Nephron (organoid): Measurements from ENCODE around the gene CBLN3.
"Not testable (repeated sequence)": the region's sequence is repeated elsewhere in the genome, so short reads cannot be mapped to it uniquely, and the experiment has no call there.

ENCODE experiments used
- H3K27ac Mint-ChIP-seq, 3 experiments: 2 replicates each; pipeline ENCODE4 v1.8.0; 2020; ENCODE audit warnings: mixed read lengths in 3 of 3, mild to moderate bottlenecking in 2 of 3, moderate library complexity in 1 of 3
- H3K27me3 Mint-ChIP-seq: 2 replicates; pipeline ENCODE4 v1.8.0; 2021; ENCODE audit warnings: low read depth, mild to moderate bottlenecking, moderate library complexity, mixed read lengths
- H3K36me3 Mint-ChIP-seq: 2 replicates; pipeline ENCODE4 v1.8.0; 2020; ENCODE audit warnings: low read depth, mixed read lengths
- H3K4me1 Mint-ChIP-seq: 2 replicates; pipeline ENCODE4 v1.8.0; 2020; ENCODE audit warnings: mixed read lengths
- H3K4me3 Mint-ChIP-seq, 3 experiments: 2 replicates each; pipeline ENCODE4 v1.8.0; 2020; ENCODE audit warnings: mild to moderate bottlenecking in 3 of 3, mixed read lengths in 3 of 3, moderate library complexity in 2 of 3
- H3K9me3 Mint-ChIP-seq: 2 replicates; pipeline ENCODE4 v1.8.0; 2020; ENCODE audit warnings: mixed read lengths
- TF ChIP-seq, protein P1 (sequence below), 3 experiments: fragments of 200-600 bp; sonication (generic); IDR thresholded peaks; one replicate each; pipeline ENCODE4 v1.5.0; 2021; ENCODE audit warnings: antibody characterized with exemption in 3 of 3; ENCODE audit not compliant: unreplicated experiment in 3 of 3

Gene CBLN3

GRCh38 chr14:24456980-24457379 lies 27.5 kb upstream of the CBLN3 start:
- H3K27me3 Mint-ChIP-seq, result no peaks in the 10 kb centered on the region
- H3K4me1 Mint-ChIP-seq, result no peaks in the 10 kb centered on the region
- peaks cover 26% of the 10 kb centered on the region for H3K9me3 Mint-ChIP-seq
- no peak overlapping the region for H3K27ac Mint-ChIP-seq
- TF ChIP-seq, protein P1, sequence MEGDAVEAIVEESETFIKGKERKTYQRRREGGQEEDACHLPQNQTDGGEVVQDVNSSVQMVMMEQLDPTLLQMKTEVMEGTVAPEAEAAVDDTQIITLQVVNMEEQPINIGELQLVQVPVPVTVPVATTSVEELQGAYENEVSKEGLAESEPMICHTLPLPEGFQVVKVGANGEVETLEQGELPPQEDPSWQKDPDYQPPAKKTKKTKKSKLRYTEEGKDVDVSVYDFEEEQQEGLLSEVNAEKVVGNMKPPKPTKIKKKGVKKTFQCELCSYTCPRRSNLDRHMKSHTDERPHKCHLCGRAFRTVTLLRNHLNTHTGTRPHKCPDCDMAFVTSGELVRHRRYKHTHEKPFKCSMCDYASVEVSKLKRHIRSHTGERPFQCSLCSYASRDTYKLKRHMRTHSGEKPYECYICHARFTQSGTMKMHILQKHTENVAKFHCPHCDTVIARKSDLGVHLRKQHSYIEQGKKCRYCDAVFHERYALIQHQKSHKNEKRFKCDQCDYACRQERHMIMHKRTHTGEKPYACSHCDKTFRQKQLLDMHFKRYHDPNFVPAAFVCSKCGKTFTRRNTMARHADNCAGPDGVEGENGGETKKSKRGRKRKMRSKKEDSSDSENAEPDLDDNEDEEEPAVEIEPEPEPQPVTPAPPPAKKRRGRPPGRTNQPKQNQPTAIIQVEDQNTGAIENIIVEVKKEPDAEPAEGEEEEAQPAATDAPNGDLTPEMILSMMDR (IDR thresholded peaks at IDR 0.05; ENCODE audit: unreplicated experiment in 3 of 3), result no peak
- peaks cover 49% of the 10 kb centered on the region for H3K36me3 Mint-ChIP-seq
- H3K4me3 Mint-ChIP-seq, result no peak overlapping the region

GRCh38 chr14:24450828-24451227 lies 21.4 kb upstream of the CBLN3 start:
- not testable (repeated sequence) for H3K4me3 Mint-ChIP-seq, H3K27ac Mint-ChIP-seq, H3K4me1 Mint-ChIP-seq, H3K27me3 Mint-ChIP-seq
- peaks cover 64% of the 10 kb centered on the region for H3K36me3 Mint-ChIP-seq
- H3K9me3 Mint-ChIP-seq, result peaks cover 25% of the 10 kb centered on the region

DNA sequence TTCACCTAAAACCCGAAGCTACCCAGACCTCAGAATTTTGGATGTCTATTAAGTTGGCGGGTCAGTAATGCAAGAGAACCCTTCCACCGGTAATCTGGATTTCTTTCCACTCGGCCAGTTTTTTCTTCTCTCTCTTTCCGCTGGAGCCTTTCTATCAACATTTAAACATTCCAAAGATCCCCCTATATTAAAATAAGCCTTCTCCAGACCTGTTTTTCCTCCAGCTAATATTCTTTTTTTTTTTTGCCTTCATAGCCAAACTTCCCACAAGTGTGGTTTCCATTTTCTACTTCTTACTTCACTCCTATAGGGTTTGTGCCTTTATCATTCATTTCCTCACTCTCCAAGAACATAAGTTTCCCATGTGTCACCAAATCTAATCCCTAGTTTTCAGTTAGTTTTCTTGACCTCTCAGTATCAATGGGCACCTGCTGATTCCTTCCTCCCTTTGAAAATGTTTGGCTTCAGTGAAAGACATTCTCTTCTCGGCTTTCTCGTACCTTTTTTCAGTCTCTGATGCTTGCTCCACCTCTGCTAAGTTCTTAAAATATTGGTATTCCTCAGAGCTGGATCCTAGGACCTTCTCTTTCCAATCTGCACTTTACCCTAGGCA lies 13.7 kb upstream of the CBLN3 start:
- H3K4me1 Mint-ChIP-seq, result peaks cover 10% of the 10 kb centered on the region

DNA sequence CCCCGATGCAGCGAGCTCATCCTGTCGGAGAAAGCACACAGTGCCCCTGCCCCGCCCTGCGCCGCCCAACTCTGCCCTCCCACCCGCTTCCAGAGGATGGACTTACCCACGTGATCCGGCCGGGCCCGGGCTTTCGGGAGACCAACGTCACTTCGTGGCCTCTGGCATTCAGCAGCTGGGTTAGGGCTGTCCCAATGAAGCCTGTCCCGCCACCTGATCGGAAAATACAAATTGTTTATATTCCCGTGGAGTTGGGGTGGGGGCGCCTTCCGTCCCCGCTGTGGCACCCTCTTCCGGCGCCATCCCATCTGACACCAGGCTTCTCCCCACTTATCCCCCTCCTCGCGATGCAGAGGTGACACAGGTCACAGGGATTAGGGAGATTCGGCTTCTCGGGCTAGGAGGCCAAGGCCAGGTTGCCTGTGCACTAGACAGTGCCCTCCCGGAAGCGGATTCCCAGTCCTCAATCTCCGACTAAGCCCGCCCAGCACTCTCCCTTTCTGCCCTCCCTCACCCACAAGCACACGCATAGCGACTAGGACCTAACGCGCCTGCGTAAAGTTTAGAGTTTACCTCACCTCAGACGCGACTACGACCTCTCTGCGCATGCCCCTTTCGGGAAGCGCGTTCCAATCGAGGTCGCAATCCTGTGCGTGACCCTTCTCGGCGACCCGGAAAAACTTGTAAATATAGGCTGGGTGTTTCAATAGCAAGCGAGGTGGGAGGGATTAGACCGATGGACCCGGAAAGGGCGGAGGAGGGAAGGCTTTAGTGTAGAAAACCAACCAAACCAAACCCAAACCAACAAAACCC lies 13.0 kb upstream of the CBLN3 start, which contains the start of gene SDR39U1:
Gene SDR39U1, minus strand, starts transcription at position 537 of the 813 bp plus-strand sequence. Its CDS starts 7 bp downstream, at position 530.
- no peaks in the 10 kb centered on the region for H3K27me3 Mint-ChIP-seq
- H3K27ac Mint-ChIP-seq, result peak within 1 kb of the TSS; percentile 96 to 99 (median 98)
- H3K9me3 Mint-ChIP-seq, result no peaks in the 10 kb centered on the region
- TF ChIP-seq, protein P1 (IDR thresholded peaks at IDR 0.05; ENCODE audit: unreplicated experiment in 3 of 3), result no peak
- peaks cover 44% of the 10 kb centered on the region for H3K36me3 Mint-ChIP-seq
- peaks cover 10% of the 10 kb centered on the region for H3K4me1 Mint-ChIP-seq
- peak within 1 kb of the TSS; percentile 92 to 94 (median 92) for H3K4me3 Mint-ChIP-seq

More for the DNA sequence above, 13.7 kb upstream of the CBLN3 start:
- Mint-ChIP-seq H3K27me3 (no peaks in the 10 kb centered on the region), H3K27ac (peak overlapping the region; percentile 96 to 99 (median 98)), H3K4me3 (peak overlapping the region; percentile 92 to 94 (median 92)), H3K9me3 (no peaks in the 10 kb centered on the region), H3K36me3 (peaks cover 38% of the 10 kb centered on the region)
- TF ChIP-seq, protein P1 (IDR thresholded peaks at IDR 0.05; ENCODE audit: unreplicated experiment in 3 of 3), result no peak

DNA sequence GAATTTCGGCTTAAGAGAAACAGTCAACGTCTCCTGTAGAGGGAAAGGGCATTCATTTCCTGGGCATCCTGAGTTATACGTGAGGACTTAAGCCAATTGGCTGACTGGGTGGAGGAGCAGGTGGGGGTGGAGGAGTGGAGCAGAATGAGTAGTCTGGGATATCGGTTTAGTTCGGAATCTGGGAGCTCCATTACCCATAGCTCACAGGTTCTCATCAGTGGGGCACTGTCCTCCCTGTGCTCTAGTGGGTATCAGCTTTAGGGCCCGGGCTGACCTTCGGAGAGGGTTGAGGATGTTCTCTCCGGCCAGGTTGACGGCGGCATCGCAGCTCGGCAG lies 12.4 kb upstream of the CBLN3 start:
- peaks cover 43% of the 10 kb centered on the region for H3K36me3 Mint-ChIP-seq
- H3K27ac Mint-ChIP-seq, result peak overlapping the region; percentile 96 to 99 (median 98)
- TF ChIP-seq, protein P1 (IDR thresholded peaks at IDR 0.05; ENCODE audit: unreplicated experiment in 3 of 3), result no peak
- peak overlapping the region; percentile 92 to 94 (median 92) for H3K4me3 Mint-ChIP-seq
- no peaks in the 10 kb centered on the region for H3K9me3 Mint-ChIP-seq
- H3K27me3 Mint-ChIP-seq, result no peaks in the 10 kb centered on the region
- peaks cover 11% of the 10 kb centered on the region for H3K4me1 Mint-ChIP-seq

DNA sequence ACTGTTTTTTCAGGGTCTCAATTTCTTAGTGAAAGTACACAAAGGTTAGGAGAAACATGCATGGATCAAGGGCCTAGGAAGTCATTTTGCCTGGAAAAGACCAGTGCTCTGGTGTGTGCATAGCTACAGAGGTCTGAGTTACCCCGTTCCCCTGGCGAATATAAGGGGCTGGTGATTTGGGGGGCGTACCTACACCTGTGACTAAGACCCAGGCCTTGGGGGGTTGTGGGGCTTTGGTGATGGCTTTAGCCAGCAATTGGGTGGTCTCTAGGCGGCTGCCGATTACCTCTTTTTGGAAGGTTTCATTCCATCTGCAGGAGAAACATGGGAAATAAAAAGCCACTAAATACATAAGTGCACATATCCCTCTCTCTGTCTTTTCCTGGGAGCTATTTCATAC lies 12.0 kb upstream of the CBLN3 start:
- peaks cover 44% of the 10 kb centered on the region for H3K36me3 Mint-ChIP-seq
- H3K27ac Mint-ChIP-seq, result peak overlapping the region; percentile 96 to 99 (median 98)
- peaks cover 15% of the 10 kb centered on the region for H3K4me1 Mint-ChIP-seq
- TF ChIP-seq, protein P1 (IDR thresholded peaks at IDR 0.05; ENCODE audit: unreplicated experiment in 3 of 3), result no peak
- no peaks in the 10 kb centered on the region for H3K9me3 Mint-ChIP-seq
- H3K27me3 Mint-ChIP-seq, result no peaks in the 10 kb centered on the region
- peak overlapping the region; percentile 92 to 94 (median 92) for H3K4me3 Mint-ChIP-seq
